ENCODE data around the gene CDX2.

The CDX2 gene

GRCh38 chr13:27927444-27928352 is 41.4 kb downstream of the CDX2 start:
- DNase-seq: no peak

- no peak for DNase-seq
Observed at GRCh38 chr13:27926644-27927434, 42.3 kb downstream of the CDX2 start.

GRCh38 chr13:27925220-27925991 is 43.7 kb downstream of the CDX2 start:
- DNase-seq: no peak

GRCh38 chr13:27924529-27925141 is 44.5 kb downstream of the CDX2 start:
- DNase-seq: no peak

- DNase-seq: no peak
Observed at GRCh38 chr13:27923794-27924528, 45.2 kb downstream of the CDX2 start.

- DNase-seq: no peak
Observed at GRCh38 chr13:27922883-27923612, 46.1 kb downstream of the CDX2 start.

- no peak for DNase-seq
Observed at GRCh38 chr13:27921961-27922882, 46.9 kb downstream of the CDX2 start.

GRCh38 chr13:27921421-27921960 is 47.6 kb downstream of the CDX2 start:
- DNase-seq: peak in 1 of 6 experiments; percentile 6

- no peak for DNase-seq
Observed at GRCh38 chr13:27920677-27921420, 48.3 kb downstream of the CDX2 start.

GRCh38 chr13:27919934-27920676 is 49.0 kb downstream of the CDX2 start, which contains the start of gene PDX1:
Gene PDX1, plus strand, starts transcription at chr13:27920000. Its CDS starts 139 bp downstream, at chr13:27920139.
- no peak for DNase-seq

GRCh38 chr13:27919659-27919933 is 49.5 kb downstream of the CDX2 start:
- no peak for DNase-seq

- DNase-seq: no peak
Observed at GRCh38 chr13:27918918-27919658, 50.0 kb downstream of the CDX2 start.

GRCh38 chr13:27918041-27918917 is 50.8 kb downstream of the CDX2 start:
- DNase-seq: peak in 1 of 6 experiments; percentile 5

GRCh38 chr13:27917121-27917947 is 51.8 kb downstream of the CDX2 start:
- DNase-seq: no peak

Measured in stimulated activated naive CD4-positive, alpha-beta T cell (primary cell).